DOHH2 (cell line): ENCODE data around the gene VAPA.

Experiments used
- H3F3A ChIP-seq: fragments of 200-600 bp; sonication (generic), shearing (Covaris generic); 2 replicates; pipeline ENCODE4 v1.6.0; 2016; ENCODE audit warnings: antibody characterized with exemption, mild to moderate bottlenecking; ENCODE audit not compliant: control insufficient read depth, insufficient read depth
- H3K27ac ChIP-seq: fragments of 200-600 bp; sonication (generic); 2 replicates; pipeline ENCODE4 v1.5.1; 2014; ENCODE audit warnings: low read depth, mild to moderate bottlenecking, low read length, moderate library complexity
- H3K27me3 ChIP-seq: fragments of 200-600 bp; sonication (generic); 2 replicates; pipeline ENCODE4 v1.6.1; 2014; ENCODE audit warnings: mild to moderate bottlenecking, low read length, mixed read lengths; ENCODE audit not compliant: control insufficient read depth
- H3K36me3 ChIP-seq: fragments of 200-600 bp; sonication (generic); 2 replicates; pipeline ENCODE4 v1.6.1; 2014; ENCODE audit warnings: mild to moderate bottlenecking, low read length, moderate library complexity, mixed read lengths; ENCODE audit not compliant: control insufficient read depth
- H3K4me1 ChIP-seq: fragments of 200-600 bp; sonication (generic); 2 replicates; pipeline ENCODE4 v1.6.1; 2014; ENCODE audit warnings: mild to moderate bottlenecking, low read length, mixed read lengths; ENCODE audit not compliant: control insufficient read depth
- H3K4me2 ChIP-seq: fragments of 200-600 bp; sonication (generic); 2 replicates; pipeline ENCODE4 v1.6.0; 2014; ENCODE audit warnings: mild to moderate bottlenecking, low read length, moderate library complexity
- H3K4me3 ChIP-seq: fragments of 200-600 bp; sonication (generic); 2 replicates; pipeline ENCODE4 v1.5.1; 2014; ENCODE audit warnings: mild to moderate bottlenecking, low read length, mixed read lengths
- H3K79me2 ChIP-seq: fragments of 200-600 bp; sonication (generic); 2 replicates; pipeline ENCODE4 v1.6.1; 2014; ENCODE audit warnings: mild to moderate bottlenecking, low read length, mixed read lengths; ENCODE audit not compliant: control insufficient read depth
- H3K9me2 ChIP-seq: fragments of 200-600 bp; sonication (generic); replicated peaks from 2 replicates; pipeline ENCODE4 v1.6.1; 2014; ENCODE audit warnings: mild to moderate bottlenecking, low read length, mixed read lengths; ENCODE audit not compliant: control insufficient read depth
- H3K9me3 ChIP-seq: fragments of 200-600 bp; sonication (generic); 2 replicates; pipeline ENCODE4 v1.6.1; 2014; ENCODE audit warnings: antibody characterized with exemption, low read length, mixed read lengths; ENCODE audit not compliant: control insufficient read depth, insufficient read depth
- H4K20me1 ChIP-seq: fragments of 200-600 bp; sonication (generic); 2 replicates; pipeline ENCODE4 v1.6.0; 2014; ENCODE audit warnings: low read depth, mild to moderate bottlenecking, antibody characterized with exemption, low read length, moderate library complexity; ENCODE audit not compliant: control insufficient read depth, insufficient read depth
- CTCF ChIP-seq: fragments of 200-600 bp; sonication (generic); IDR thresholded peaks from one replicate; pipeline ENCODE4 v1.5.1; 2014; ENCODE audit warnings: antibody characterized with exemption, mild to moderate bottlenecking, low read depth, low read length; ENCODE audit not compliant: poor library complexity, severe bottlenecking
- EZH2phosphoT487 ChIP-seq: fragments of 200-600 bp; sonication (generic); IDR thresholded peaks from 2 replicates; pipeline ENCODE4 v1.6.1; 2017; ENCODE audit warnings: borderline replicate concordance, mild to moderate bottlenecking, antibody characterized with exemption, low read length, moderate library complexity, mixed read lengths

The VAPA gene

GRCh38 chr18:10003281-10003680 lies 89.5 kb downstream of the VAPA start:
- Histone ChIP-seq H3K9me2 (no peaks in the 10 kb centered on the region), H3F3A (no peaks in the 10 kb centered on the region), H3K27ac (no peak overlapping the region), H3K4me3 (no peak overlapping the region), H3K4me1 (0 out of 2 replicates have a peak, but pooled peaks cover 7% of the 10 kb centered on the region), H3K79me2 (no peaks in the 10 kb centered on the region), H3K9me3 (0 out of 2 replicates have a peak, but pooled peaks cover 3% of the 10 kb centered on the region), H4K20me1 (no peaks in the 10 kb centered on the region), H3K36me3 (no peaks in the 10 kb centered on the region), H3K27me3 (no peaks in the 10 kb centered on the region), H3K4me2 (no peak overlapping the region)
- TF ChIP-seq EZH2phosphoT487 = no peak
- no peak for TF ChIP-seq CTCF

GRCh38 chr18:10003866-10004265 lies 90.0 kb downstream of the VAPA start:
- Histone ChIP-seq H3K79me2 (no peaks in the 10 kb centered on the region), H3K9me2 (no peaks in the 10 kb centered on the region), H3K4me3 (no peak overlapping the region), H3K27me3 (no peaks in the 10 kb centered on the region), H3F3A (no peaks in the 10 kb centered on the region), H3K36me3 (no peaks in the 10 kb centered on the region), H3K4me2 (no peak overlapping the region), H4K20me1 (no peaks in the 10 kb centered on the region), H3K9me3 (0 out of 2 replicates have a peak, but pooled peaks cover 3% of the 10 kb centered on the region), H3K4me1 (0 out of 2 replicates have a peak, but pooled peaks cover 7% of the 10 kb centered on the region), H3K27ac (no peak overlapping the region)
- TF ChIP-seq CTCF = no peak
- no peak for TF ChIP-seq EZH2phosphoT487

- Histone ChIP-seq H3K27me3 (no peaks in the 10 kb centered on the region), H3K4me2 (no peak overlapping the region), H3K79me2 (no peaks in the 10 kb centered on the region), H3K27ac (no peak overlapping the region), H3K9me2 (no peaks in the 10 kb centered on the region), H3K36me3 (no peaks in the 10 kb centered on the region), H3F3A (no peaks in the 10 kb centered on the region), H3K4me3 (no peak overlapping the region), H4K20me1 (no peaks in the 10 kb centered on the region), H3K4me1 (0 out of 2 replicates have a peak, but pooled peaks cover 7% of the 10 kb centered on the region), H3K9me3 (no peaks in the 10 kb centered on the region)
- no peak for TF ChIP-seq EZH2phosphoT487
- no peak for TF ChIP-seq CTCF
These were observed 92.6 kb downstream of the VAPA start for GRCh38 chr18:10006311-10006893.
